Activated CD4-positive, alpha-beta T cell treated with anti-CD3 and anti-CD28 coated beads, Interleukin-2, Interleukin-6, amounts not matched to agents 100 ng/mL and 50 ng/mL, durations not matched to agents 16 hours and 8 hours (primary cell): ENCODE data around the gene TMEM117.
"Not testable (repeated sequence)": the region's sequence is repeated elsewhere in the genome, so short reads cannot be mapped to it uniquely, and the experiment has no call there.

ENCODE experiments used
- DNase-seq: peaks from one replicate; pipeline ENCODE4 v3.0.0-alpha.2; 2020

The TMEM117 gene

DNA sequence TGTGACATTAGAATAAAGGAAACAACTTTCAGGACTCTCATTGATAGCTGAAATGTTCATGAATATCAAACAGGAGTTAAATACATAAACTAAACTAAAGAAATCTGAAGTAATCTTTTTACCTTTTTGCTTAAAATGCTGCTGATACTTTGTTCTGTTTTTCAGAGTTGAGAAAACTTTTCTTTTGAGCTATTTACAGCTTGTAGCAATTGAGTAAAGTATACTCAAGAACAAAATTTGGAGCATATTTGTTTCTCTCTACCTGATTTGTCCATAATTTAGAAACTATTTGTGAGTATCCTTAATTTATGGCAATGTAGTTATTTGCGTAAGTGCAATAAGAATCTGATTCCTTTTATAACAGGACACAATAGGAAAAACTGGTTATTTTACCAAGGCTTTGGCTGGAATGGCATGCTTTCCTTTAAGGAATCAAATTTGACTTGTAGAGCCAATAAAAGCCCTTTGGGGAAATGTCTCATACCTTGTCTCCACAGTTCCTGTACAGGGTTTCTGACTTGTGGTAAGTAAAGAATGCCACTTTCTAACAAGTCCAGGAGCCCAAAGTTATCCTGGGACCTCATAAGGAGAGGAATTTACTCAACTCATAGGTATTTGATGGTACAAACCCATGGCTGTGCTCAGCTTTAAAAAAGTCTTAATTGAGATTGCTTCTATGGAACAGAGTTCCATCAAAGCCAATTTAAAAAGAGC is 195.7 kb downstream of the TMEM117 start:
- no peak for DNase-seq

DNA sequence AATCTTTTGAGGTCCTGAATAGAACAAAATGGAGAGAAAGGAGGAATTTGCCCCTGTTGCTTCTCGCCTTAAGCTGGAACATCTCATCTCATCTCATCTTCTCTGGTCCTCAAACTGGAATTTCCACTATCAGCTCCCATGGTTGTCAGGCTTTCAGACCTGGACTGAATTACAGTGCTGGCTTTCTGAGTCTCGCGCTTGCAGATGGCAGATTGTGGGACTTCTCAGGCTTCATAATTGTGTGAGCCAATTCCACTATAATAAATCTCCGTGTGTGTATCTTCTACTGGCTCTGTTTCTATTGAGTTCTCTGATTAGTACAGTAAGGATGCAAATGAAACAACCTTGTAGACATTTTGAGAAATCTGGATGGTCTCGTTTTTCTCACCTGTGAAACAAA is 199.0 kb downstream of the TMEM117 start:
- no peak for DNase-seq

DNA sequence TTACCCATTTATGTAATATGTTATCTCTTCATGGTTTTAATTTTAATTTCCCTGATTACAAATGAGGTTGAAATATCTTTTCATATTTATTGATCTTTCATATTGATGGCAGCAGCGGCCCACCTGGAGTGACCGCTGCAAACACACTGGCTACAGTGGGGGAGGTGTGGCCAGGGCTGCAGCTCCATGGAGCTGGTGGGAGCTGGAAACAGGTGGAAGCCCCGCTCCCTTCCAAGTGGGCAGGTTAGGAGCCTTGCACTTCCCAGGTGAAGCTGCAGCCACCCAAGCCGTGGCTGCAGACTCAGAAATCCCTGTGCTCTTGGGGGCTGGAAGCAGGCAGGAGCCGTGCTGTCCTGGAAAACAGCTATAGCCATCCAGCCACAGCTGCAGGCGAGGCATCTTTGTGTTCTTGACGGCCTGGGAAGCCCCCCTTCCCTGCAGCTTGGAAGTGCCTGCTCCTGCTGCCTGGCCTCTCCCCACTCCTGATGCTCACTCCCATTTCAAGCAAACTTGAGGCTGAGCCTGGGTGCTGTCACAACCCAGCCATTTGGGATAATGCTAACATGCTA is 201.1 kb downstream of the TMEM117 start:
- no peak for DNase-seq

DNA sequence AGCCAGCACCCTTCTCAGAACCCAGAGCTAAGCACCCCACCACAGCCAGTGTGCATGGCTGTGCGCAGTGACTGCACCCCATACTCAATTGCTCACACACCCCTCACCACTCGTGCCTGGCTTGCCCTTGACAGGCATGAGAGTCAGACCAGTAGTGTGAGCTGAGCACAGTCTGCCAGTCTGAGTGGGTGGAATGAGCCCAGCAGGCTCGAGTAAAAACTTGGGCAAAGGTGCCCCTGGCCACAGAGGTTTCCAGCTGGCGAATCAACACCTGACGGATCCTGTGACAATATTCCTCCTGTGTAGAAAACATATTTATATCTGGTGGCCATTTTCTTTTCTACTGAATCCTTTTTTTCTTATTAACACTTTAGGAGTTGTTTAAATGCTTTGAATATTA is 202.5 kb downstream of the TMEM117 start:
- no peak for DNase-seq

DNA sequence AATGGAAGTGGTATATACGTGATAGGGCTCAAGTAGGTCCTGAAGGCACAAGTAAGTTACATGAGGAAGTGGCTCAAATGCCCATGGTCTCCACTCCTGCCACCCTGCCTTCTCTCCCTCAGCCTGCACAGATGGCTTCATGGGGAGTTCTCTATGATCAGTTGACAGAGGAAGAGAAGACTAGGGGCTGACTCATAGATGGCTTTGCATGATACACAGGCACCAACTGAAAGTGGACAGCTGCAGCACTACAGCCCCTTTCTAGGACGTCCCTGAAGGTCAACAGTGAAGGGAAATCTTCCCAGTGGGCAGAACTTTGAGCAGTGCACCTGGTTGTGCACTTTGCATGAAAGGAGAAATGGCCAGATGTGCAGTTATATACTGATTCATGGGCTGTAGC is 208.6 kb downstream of the TMEM117 start:
- DNase-seq: not testable (repeated sequence)

DNA sequence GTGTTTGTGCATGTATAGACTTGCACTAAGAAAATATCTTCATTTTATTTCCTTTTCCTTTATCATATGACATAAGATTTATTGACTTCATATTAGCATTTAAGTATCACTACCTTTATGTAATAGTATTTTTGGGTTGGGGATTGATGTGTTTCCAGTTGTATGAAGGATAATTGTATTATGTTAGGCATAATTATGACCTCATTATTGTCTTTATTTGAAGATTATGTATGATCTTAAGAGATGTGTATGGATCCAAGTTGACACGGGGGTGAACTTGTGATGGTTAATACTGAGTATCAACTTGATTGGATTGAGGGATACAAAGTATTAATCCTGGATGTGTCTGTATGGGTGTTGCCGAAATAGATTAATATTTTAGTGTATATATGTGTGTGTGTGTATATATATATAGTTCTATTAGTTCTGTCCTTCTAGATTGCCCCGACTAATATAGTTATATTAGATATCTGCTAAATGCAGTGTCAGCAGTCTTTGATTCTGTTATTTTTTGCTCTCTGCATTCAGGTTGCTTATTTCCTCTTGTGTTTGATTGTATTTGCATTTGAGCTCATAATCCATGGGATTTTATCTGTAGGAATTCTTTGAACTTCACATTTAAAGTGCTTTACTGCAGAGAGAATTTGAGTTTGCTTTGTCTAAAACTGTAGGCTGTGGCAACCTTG is 211.0 kb downstream of the TMEM117 start:
- no peak for DNase-seq

DNA sequence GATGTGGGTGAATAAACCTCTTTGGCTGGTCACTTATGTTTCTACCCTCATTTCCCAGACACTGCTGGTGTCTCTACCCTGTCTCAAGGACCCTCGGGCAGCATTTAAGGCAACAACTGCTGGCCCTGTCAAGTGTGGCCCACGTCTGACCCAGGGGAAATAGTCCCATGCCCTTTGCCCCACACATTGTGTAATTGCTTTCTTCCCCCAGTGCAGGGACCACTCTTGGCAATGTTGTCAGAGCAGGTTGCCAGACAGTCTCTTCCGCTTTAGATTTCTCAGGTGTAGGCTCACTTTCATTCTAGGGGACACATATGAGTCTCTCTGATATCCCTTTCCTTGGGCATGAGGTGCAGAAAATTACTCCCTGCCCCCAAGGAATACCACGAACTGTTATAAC is 216.7 kb downstream of the TMEM117 start:
- no peak for DNase-seq

DNA sequence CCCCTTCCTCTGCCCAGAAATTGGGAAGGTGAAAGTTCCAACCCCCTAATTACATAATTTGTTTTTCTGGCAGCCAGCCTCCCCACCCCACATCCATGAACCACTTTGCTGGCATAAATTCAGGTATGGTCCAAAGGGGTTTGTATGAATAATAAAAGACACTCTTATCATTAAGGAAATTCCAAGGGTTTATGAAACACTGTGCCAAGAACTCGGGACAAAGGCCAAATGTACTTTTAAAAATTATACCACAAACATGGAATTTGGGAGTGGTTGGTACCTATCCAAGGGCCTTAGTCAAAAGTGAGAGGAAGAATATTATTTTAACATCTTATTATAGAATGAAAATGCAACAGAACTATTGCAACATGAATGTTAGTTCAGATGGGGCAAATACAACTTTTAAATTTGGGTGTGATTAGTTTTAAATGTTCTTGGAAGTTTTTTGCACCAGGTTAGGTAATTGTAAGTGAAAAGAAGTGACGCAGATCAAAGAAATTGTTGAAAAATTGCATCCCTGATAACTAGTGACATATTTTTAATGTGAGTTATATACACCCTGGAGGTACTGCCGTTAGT is 217.8 kb downstream of the TMEM117 start:
- no peak for DNase-seq

DNA sequence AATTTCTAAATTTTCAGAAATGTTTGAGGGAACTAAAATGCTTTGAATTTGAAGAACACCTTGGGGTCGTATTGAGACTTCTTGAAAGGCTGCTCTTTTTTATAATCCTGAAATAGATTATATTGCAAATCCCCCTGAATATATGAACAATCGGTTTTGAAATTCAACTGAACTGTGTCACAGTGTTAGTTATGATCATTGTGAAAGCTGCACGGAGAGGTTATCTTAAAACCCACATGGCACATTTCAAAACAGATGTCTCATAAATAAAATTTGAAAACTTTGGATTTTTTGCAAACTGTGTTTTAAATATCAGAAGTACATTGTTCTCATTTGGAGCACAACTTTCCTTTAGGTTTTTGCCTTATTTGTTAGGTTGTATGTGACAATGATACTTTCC is 218.4 kb downstream of the TMEM117 start:
- no peak for DNase-seq

DNA sequence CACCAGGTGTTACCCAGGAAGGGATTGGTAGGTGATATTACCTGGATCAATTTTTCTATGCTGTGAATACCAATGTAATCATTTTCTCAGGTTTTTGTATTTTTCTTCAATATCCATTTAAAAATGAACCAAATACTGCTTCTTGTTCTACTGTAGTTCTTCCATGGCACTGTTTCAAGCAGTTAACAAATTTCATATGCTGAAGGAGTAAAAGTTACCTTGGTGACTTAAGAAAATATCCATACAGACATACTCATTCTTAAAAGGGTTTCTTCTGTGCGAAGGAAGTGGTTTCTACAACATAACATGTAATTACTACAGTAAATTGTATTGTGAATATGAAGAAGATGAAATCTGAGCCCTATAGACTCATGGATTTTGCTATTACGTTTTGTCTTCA is 222.5 kb downstream of the TMEM117 start:
- DNase-seq: no peak

DNA sequence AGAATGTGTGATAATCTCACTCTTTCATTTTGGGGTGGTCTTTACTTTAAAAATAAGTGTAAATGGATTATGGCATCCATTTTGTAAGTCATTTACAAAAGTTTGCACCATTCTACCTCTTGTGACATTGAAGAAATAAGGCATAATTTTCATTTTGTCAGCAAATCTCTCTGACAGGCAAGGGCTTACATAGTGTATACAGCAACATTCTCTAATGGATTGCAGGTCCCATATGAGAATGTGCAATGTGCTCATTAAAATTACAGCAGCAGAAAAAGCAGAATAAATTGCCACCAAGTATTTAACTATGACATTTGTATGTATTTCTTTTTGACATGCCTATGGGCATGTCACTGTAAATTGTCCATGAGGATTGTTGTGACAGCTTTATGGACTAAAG is 223.6 kb downstream of the TMEM117 start:
- DNase-seq: no peak

DNA sequence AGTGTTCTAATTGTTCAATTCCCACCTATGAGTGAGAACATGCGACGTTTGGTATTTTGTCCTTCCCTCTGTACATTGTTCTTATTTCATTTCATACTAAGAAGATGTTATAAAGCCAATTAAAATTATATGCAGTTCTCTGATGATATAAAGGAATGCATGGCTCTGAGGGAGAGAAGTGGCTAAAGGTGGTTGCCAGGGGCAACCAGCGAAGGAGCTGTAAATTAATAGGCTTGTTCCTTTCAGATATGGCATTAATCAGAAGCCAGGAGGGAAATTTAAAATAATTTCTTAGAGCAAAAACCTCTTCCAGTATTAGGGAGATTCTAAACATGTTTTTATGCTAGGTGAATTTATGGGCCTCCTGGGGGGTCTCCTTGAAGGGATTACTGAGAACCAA is 227.8 kb downstream of the TMEM117 start:
- no peak for DNase-seq

DNA sequence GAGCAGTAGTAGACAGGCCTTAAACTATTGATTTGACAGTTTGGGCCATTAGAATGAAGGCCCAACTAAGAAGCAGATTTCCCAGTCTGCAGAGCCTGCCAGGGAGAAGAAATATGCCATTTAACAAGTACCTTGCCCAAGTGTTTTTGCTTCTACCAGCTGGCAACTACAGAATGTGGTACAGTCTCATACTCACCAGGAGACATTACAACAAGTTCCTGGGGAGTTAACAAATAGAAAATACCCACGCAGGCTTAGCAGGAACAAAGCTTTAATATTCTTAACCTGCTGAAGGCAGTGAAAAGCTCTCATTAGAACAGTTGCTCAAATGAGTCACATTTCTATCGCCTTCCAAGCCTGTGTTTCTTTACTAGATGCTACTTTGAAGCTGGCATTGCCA is 241.0 kb downstream of the TMEM117 start:
- DNase-seq: no peak

DNA sequence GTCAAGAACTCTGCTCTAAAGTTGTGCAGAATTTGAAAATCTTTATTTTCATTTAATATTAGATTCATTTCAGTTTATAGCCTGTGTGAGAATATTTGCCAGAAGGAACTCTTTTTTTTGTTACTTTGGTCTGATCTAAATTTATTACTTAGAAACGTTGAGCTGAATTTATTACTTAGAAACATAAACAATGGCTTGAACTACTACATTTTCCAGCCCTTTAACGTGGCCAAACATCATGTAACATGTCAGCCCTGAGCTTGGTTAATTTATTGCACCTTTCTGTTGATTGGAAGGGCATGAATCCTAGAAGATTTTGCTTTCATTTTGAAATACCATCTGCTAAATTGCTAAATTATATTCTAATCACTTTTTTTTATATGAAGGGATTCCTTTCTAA is 241.4 kb downstream of the TMEM117 start:
- no peak for DNase-seq

DNA sequence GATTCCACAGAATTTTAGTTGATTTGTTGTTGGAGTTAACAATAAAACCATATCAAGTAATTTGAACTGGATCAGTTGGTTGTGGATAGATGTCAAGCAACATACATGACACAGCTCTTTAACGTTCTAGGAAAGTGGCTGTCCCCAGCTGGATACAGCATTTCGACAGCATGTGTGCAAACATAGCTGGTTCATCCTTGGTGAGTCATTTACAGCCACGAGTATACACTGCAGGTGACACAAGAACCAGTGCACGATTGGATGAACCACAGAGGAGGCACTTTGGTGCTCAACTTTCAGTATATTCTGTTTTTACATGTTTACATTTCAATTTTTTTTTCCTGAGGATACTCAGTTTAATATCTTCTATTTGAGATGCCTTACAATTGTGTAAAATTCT is 242.4 kb downstream of the TMEM117 start:
- no peak for DNase-seq

DNA sequence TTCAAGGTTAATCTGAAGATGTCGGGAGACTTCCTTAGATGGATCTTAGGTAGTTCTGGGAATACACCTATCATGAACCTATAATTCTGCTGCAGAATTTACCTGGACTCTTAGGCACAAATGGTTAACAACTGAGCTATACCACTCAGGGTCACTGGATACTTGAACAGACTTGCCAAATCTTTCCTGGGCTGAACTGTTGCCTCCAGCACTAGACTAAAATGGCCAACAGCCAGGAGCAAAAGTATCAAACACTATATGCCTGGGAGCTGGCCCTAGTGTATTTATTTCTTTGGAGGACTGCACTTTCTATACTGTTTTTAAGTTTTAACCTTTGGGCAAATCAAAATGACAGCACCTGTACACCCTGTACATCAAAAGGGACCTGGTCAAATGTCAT is 252.8 kb downstream of the TMEM117 start:
- no peak for DNase-seq

DNA sequence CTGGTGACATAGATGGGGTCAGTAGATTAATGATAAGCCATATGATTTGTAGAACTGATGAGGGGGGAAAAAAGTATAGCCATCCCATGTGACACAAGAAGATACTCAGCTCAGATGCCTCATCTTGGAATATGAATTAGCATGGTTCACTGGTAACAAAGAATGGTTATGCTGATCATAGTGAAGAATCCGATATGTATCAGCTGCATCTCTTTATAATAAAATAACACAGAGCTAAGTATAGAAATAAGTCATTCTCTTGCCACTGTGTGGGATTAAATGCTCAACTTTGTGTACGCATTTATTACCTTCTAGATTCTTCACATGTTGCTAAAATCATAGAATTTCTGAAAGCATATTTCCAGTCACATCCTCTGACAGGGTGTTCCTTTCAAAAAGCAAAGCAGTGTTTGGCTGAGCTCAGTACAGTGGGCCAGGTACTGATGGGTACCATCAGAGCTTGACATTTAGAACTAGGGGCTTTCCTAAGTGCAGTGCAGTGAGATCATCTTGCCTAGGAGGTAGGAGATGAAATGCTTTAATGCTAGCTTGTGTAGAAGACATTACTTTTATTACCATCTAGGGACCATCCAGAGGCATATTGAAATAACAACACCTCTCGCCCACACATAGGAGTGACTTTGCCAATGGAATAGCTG is 256.2 kb downstream of the TMEM117 start:
- DNase-seq: no peak

DNA sequence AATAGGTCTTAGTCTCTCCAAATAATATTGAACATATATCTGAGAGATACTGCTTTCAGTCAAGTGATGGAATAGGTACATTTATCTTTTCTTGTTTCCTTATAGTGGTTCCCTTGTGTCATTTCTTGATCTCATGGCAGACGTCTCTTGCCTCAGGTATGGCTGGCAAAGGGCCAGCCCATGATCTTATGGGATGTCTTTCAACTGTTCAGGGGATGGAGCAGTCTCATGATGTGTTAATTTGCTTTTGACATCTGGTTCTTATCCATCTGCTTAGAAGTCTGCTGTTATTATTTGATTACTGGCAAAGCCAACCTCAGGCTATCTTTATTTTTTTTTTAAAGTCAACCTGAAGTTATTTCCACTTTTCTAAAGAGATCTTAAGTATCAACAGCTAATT is 262.9 kb downstream of the TMEM117 start:
- no peak for DNase-seq

DNA sequence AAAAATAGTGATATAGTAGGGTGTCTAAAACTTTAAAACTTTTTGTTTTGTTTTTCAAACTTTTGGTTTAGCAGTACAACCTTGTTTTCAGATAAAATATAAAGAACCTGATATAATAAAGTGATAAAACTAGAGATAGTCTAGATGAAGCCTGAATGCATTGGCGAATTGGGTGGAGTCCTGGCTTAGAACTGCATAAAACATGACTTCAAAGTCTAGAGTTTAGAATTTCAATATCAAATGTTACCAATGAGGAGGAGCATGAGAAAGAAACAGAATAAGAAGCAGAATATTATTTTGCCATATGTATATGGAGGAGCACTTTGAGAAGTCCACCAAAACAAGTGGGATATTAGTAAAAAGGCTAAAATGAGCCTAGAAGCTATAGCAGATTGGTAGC is 263.6 kb downstream of the TMEM117 start:
- no peak for DNase-seq

DNA sequence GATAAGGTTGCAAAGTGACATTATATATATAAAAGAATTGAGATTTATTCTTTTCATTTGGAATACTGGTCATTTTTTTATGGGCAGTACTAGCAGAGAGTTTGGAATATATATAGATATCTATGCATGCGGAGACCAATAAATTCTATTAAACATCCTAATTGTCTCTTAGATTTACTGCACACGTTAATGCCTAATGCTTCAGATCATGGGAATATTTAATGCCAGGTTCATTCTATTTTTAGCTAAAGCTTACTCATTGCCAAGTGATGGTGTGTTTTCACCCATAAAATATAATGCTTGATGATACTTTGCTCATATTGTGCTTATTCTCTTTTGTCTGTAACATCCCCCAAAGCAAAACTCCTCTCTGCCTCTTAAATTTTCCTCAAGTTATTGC is 264.4 kb downstream of the TMEM117 start:
- no peak for DNase-seq

DNA sequence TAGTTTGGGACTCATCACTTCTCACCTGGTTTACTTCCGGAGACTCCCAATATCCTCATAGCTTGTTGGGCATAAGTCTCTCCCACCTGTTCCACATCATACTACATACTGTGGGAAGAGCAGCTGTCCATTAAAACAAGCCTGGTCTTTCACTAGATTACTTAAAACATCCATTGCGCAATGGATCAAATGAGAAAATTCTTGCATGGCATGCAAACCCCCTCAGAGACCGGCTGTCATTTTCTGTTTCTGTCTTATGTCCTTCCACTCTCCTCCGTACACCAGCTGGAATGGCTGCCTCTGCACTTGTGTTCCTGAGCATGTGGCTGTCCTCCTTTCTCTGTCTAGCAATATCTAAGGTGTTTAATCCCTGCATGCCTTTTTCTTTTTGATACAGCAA is 265.6 kb downstream of the TMEM117 start:
- no peak for DNase-seq

DNA sequence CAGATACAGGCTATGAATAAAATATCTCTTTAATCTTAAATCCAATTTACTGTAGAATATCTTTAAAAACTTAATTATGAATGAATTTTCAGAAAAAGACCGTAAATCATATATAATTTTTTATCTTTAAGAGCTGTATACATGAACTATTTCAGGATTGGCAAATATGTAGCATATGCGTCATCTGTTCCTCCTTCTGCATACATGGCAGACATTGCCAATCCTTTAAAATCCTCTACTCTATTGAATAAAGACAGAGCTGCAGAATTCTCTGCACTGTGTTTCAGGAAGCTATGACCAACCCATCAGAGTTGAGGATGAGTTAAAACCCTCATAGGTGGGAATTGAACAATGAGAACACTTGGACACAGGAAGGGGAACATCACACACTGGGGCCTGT is 279.0 kb downstream of the TMEM117 start:
- DNase-seq: no peak

DNA sequence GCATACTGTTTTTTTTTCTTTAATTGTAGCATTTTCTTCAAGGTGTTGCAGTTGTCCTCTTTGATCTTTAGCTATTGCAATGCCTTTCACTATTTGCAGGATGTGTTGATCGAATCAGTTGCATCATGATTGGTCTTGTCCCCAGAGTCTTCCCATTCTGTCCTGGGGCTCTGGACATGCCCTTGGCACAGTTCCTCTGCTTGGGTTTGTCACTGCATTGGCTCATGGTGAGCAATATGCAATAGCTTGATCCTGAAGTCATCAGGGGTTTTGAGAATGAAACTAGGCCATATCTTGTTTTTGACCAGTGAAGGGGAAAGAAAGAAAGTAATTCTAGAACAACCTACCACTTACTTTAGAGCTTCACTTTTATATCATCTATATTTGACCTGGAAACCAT is 281.5 kb downstream of the TMEM117 start:
- no peak for DNase-seq

DNA sequence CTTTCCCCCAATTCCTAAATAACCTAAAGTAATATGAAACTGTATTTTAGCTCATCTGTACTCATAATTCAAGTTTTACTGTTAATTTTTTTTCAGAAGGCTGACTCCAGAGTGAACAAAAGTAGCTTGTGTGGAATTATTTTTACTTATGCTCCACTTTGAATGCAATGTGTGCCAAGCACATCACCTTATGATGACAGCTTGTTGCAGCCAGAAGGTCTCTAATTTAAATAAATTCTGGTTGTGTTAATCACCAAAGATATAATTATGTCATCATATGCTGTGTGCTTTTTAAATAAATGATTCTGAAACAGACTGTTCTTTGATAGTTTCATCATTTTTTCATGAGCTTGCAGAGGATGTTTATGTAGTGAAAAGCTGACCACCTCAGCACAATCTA is 283.1 kb downstream of the TMEM117 start:
- no peak for DNase-seq
